Nephron (organoid): Measurements from ENCODE around the gene OR10G7.
A peak's percentile ranks its signal among the peaks of the same experiment; 100 is the strongest.

ENCODE experiments used
- H3K27ac Mint-ChIP-seq, 3 experiments: 2 replicates each; pipeline ENCODE4 v1.8.0; 2020; ENCODE audit warnings: mixed read lengths in 3 of 3, mild to moderate bottlenecking in 2 of 3, moderate library complexity in 1 of 3
- H3K27me3 Mint-ChIP-seq: 2 replicates; pipeline ENCODE4 v1.8.0; 2021; ENCODE audit warnings: low read depth, mild to moderate bottlenecking, moderate library complexity, mixed read lengths
- H3K36me3 Mint-ChIP-seq: 2 replicates; pipeline ENCODE4 v1.8.0; 2020; ENCODE audit warnings: low read depth, mixed read lengths
- H3K4me1 Mint-ChIP-seq: 2 replicates; pipeline ENCODE4 v1.8.0; 2020; ENCODE audit warnings: mixed read lengths
- H3K4me3 Mint-ChIP-seq, 3 experiments: 2 replicates each; pipeline ENCODE4 v1.8.0; 2020; ENCODE audit warnings: mild to moderate bottlenecking in 3 of 3, mixed read lengths in 3 of 3, moderate library complexity in 2 of 3
- H3K9me3 Mint-ChIP-seq: 2 replicates; pipeline ENCODE4 v1.8.0; 2020; ENCODE audit warnings: mixed read lengths
- TF ChIP-seq, protein P1 (sequence below), 3 experiments: fragments of 200-600 bp; sonication (generic); IDR thresholded peaks; one replicate each; pipeline ENCODE4 v1.5.0; 2021; ENCODE audit warnings: antibody characterized with exemption in 3 of 3; ENCODE audit not compliant: unreplicated experiment in 3 of 3

The OR10G7 gene

DNA sequence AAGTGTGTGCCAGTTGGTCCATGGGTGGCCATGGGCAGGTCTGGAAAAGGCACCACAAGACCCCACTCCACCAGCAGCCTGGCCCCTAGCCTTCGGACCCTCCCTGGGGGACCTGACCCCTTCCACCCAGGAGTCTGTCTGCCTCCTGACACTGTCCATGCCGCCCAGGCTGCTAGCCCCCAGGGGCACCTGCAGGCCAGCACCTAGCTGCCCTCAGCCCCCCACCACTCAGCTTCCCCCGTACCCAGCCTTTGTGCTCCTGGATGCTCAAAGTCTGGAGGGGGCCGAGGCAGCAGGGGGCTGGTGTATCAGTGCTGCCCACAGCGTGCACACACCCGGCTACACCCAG, 34.3 kb upstream of the OR10G7 start:
- H3K9me3 Mint-ChIP-seq = no peaks in the 10 kb centered on the region
- peaks cover 15% of the 10 kb centered on the region for H3K4me1 Mint-ChIP-seq
- TF ChIP-seq, protein P1, sequence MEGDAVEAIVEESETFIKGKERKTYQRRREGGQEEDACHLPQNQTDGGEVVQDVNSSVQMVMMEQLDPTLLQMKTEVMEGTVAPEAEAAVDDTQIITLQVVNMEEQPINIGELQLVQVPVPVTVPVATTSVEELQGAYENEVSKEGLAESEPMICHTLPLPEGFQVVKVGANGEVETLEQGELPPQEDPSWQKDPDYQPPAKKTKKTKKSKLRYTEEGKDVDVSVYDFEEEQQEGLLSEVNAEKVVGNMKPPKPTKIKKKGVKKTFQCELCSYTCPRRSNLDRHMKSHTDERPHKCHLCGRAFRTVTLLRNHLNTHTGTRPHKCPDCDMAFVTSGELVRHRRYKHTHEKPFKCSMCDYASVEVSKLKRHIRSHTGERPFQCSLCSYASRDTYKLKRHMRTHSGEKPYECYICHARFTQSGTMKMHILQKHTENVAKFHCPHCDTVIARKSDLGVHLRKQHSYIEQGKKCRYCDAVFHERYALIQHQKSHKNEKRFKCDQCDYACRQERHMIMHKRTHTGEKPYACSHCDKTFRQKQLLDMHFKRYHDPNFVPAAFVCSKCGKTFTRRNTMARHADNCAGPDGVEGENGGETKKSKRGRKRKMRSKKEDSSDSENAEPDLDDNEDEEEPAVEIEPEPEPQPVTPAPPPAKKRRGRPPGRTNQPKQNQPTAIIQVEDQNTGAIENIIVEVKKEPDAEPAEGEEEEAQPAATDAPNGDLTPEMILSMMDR (IDR thresholded peaks at IDR 0.05; ENCODE audit: unreplicated experiment in 3 of 3) = no peak
- H3K36me3 Mint-ChIP-seq = no peaks in the 10 kb centered on the region
- no peak overlapping the region for H3K4me3 Mint-ChIP-seq
- peaks cover 13% of the 10 kb centered on the region for H3K27me3 Mint-ChIP-seq
- no peak overlapping the region for H3K27ac Mint-ChIP-seq

DNA sequence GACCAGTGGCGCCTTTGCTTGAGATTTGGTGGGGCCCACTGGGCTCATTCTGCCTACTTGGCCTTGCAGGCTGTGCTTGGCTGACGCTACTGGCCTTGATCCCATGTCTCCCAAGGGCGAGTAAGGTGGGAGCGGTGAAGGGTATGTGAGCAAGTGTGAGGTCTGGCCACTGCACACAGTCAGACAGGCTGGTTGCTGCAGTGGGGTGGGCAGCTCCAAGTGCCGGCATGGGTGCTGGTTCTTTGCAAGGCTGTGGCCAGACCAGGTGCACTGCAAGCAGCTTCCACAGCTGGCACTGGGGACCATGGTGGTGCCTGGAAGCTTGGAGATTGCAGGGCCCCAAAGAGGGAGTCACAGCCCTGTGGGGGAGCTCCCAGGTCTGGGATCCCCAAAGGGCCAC, 33.4 kb upstream of the OR10G7 start:
- TF ChIP-seq, protein P1 (IDR thresholded peaks at IDR 0.05; ENCODE audit: unreplicated experiment in 3 of 3) = no peak
- Mint-ChIP-seq H3K36me3 (no peaks in the 10 kb centered on the region), H3K4me3 (no peak overlapping the region), H3K9me3 (no peaks in the 10 kb centered on the region), H3K27me3 (peaks cover 20% of the 10 kb centered on the region), H3K27ac (no peak overlapping the region), H3K4me1 (peaks cover 12% of the 10 kb centered on the region)

DNA sequence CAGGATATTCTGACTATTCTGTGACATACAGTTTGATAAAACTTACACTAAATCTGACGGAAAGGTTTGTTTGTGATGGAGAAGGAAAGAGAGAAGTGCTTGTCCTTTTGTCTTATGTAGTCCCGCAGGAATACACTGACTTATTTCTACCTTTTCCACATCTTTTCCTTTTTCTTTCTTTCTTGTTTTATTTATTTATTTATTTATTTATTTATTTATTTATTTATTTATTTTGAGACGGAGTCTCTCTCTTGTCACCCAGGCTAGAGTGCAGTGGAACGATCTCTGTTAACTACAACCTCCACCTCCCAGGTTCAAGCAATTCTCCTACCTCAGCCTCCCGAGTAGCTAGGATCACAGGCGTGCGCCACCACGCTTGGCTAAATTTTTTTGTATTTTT, 31.0 kb upstream of the OR10G7 start:
- peaks cover 34% of the 10 kb centered on the region for H3K27me3 Mint-ChIP-seq
- H3K4me1 Mint-ChIP-seq = peaks cover 12% of the 10 kb centered on the region
- TF ChIP-seq, protein P1 (IDR thresholded peaks at IDR 0.05; ENCODE audit: unreplicated experiment in 3 of 3) = no peak
- H3K4me3 Mint-ChIP-seq = no peak overlapping the region
- no peak overlapping the region for H3K27ac Mint-ChIP-seq
- no peaks in the 10 kb centered on the region for H3K9me3 Mint-ChIP-seq
- H3K36me3 Mint-ChIP-seq = no peaks in the 10 kb centered on the region

DNA sequence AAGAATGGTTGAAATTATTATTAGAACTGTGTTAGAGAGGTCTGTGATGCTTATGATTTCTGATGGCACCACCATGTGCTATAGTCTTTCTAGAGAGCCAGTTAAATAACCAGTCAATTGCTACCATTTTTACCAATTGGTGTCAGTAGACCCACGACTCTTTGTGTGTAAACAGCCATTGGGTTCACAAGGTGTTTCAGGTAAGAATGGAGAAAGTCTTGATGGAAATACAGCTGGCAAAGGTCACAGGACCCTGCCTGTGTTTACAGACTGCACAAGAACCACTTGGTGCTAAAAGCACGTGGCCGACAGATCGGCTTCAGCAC, 30.5 kb upstream of the OR10G7 start:
- Mint-ChIP-seq H3K9me3 (no peaks in the 10 kb centered on the region), H3K36me3 (no peaks in the 10 kb centered on the region), H3K4me1 (peaks cover 12% of the 10 kb centered on the region), H3K4me3 (no peak overlapping the region), H3K27me3 (peaks cover 32% of the 10 kb centered on the region), H3K27ac (no peak overlapping the region)
- TF ChIP-seq, protein P1 (IDR thresholded peaks at IDR 0.05; ENCODE audit: unreplicated experiment in 3 of 3) = no peak

DNA sequence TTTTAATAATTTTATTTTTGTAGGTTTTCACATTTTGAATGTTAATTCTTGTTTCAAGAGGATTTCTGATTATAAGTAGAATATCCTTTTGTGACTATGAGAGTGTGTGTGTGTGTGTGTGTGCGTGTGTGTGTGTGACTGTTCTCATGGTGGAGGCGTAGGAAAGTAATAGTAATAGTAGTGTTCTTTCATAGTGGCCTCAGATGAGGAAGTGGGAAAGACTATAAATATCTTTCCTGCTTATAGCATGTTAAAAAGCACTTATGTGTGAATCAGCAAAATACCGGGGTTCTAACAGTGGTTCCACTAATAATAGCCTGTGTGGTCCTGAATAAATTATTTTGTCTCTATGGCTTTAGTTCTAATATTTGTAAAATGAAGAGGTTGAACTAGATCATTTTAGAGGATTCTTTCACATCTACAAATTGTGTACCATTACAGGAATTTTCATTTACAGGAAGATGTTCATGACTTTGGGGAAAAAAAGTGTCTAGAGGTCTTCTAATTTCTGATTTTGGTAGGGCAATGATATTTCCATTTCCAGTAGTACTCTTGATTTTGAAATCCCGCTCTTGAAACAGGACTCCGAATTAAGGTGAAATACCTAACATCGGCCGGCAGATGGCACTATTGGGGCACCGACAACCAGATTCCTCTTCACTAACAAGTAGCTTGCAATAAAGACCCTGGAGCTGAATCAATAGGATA, 29.9 kb upstream of the OR10G7 start:
- Mint-ChIP-seq H3K27me3 (peaks cover 30% of the 10 kb centered on the region), H3K4me1 (peaks cover 12% of the 10 kb centered on the region), H3K36me3 (no peaks in the 10 kb centered on the region), H3K27ac (no peak overlapping the region), H3K4me3 (no peak overlapping the region), H3K9me3 (no peaks in the 10 kb centered on the region)
- TF ChIP-seq, protein P1 (IDR thresholded peaks at IDR 0.05; ENCODE audit: unreplicated experiment in 3 of 3) = peak; percentile 78 to 84 (median 82)
